ENCODE measurements around the gene MARF1.
"Not testable (repeated sequence)": the region's sequence is repeated elsewhere in the genome, so short reads cannot be mapped to it uniquely, and the experiment has no call there.

Gene MARF1

GRCh38 chr16:15620611-15621195 lies 22.3 kb downstream of the MARF1 start:
- DNase-seq = no peak

GRCh38 chr16:15618392-15618791 lies 24.6 kb downstream of the MARF1 start:
- DNase-seq = no peak

- DNase-seq = no peak
Measured at GRCh38 chr16:15617901-15618300, 25.1 kb downstream of the MARF1 start.

- DNase-seq = no peak
Measured at GRCh38 chr16:15616475-15617165, 26.3 kb downstream of the MARF1 start.

GRCh38 chr16:15616012-15616411 lies 26.9 kb downstream of the MARF1 start:
- no peak for DNase-seq

- no peak for DNase-seq
Measured at GRCh38 chr16:15613676-15614075, 29.3 kb downstream of the MARF1 start.

- DNase-seq = no peak
Measured at GRCh38 chr16:15611610-15612009, 31.3 kb downstream of the MARF1 start.

GRCh38 chr16:15610369-15610871 lies 32.5 kb downstream of the MARF1 start:
- no peak for DNase-seq

GRCh38 chr16:15609286-15609649 lies 33.7 kb downstream of the MARF1 start:
- no peak for DNase-seq

GRCh38 chr16:15608398-15609285 lies 34.3 kb downstream of the MARF1 start:
- no peak for DNase-seq

- no peak for DNase-seq
Measured at GRCh38 chr16:15607700-15608396, 35.1 kb downstream of the MARF1 start.

GRCh38 chr16:15607221-15607699 lies 35.7 kb downstream of the MARF1 start:
- DNase-seq = not testable (repeated sequence)

GRCh38 chr16:15606518-15607220 lies 36.3 kb downstream of the MARF1 start:
- no peak for DNase-seq

GRCh38 chr16:15605839-15606517 lies 37.0 kb downstream of the MARF1 start:
- no peak for DNase-seq

- DNase-seq = no peak
Measured at GRCh38 chr16:15604460-15605440, 38.2 kb downstream of the MARF1 start.

GRCh38 chr16:15602285-15603044 lies 40.5 kb downstream of the MARF1 start:
- no peak for DNase-seq

GRCh38 chr16:15601212-15601879 lies 41.6 kb downstream of the MARF1 start:
- DNase-seq = no peak

GRCh38 chr16:15599303-15600070 lies 43.5 kb downstream of the MARF1 start:
- DNase-seq = no peak

Measured in GOT3 (cell line).